NCI-H1694 (cell line): Measurements from ENCODE around the gene S100A4.

ENCODE experiments used
- DNase-seq: peaks from one replicate; lab custom pipeline; 2025; lab: John Stamatoyannopoulos, UW

S100A4 gene

GRCh38 chr1:153547560-153548551, 2.2 kb upstream of the S100A4 start:
- DNase-seq: no peak

GRCh38 chr1:153546796-153547559, 1.4 kb upstream of the S100A4 start:
- no peak for DNase-seq

- no peak for DNase-seq
These were observed 765 bp upstream of the S100A4 start for GRCh38 chr1:153546371-153546770.

- no peak for DNase-seq
These were observed 1.0 kb downstream of the S100A4 start for GRCh38 chr1:153544453-153545066.

- no peak for DNase-seq
These were observed 1.9 kb downstream of the S100A4 start for GRCh38 chr1:153543736-153544135.

GRCh38 chr1:153542956-153543711, 2.5 kb downstream of the S100A4 start:
- DNase-seq: no peak

GRCh38 chr1:153541641-153542590, 3.7 kb downstream of the S100A4 start:
- no peak for DNase-seq

GRCh38 chr1:153540394-153541361, 4.9 kb downstream of the S100A4 start, which contains the start of gene S100A5:
Gene S100A5 (minus strand): TSS chr1:153540934. CDS start chr1:153540191, 743 bp downstream.
- no peak for DNase-seq

- no peak for DNase-seq
These were observed 6.1 kb downstream of the S100A4 start for GRCh38 chr1:153539395-153540093.

- DNase-seq: no peak
These were observed 7.2 kb downstream of the S100A4 start for GRCh38 chr1:153538315-153538821.

- no peak for DNase-seq
These were observed 8.3 kb downstream of the S100A4 start for GRCh38 chr1:153537376-153537730.

- DNase-seq: no peak
These were observed 8.8 kb downstream of the S100A4 start for GRCh38 chr1:153536671-153537375.

GRCh38 chr1:153536012-153536670, 9.5 kb downstream of the S100A4 start:
- no peak for DNase-seq

- no peak for DNase-seq
These were observed 10.2 kb downstream of the S100A4 start, which contains the start of gene S100A6 for GRCh38 chr1:153535242-153536011. Gene S100A6 (minus strand): TSS chr1:153535991. CDS start chr1:153535339, 652 bp downstream.

GRCh38 chr1:153534925-153535241, 10.7 kb downstream of the S100A4 start:
- DNase-seq: no peak

GRCh38 chr1:153534226-153534924, 11.2 kb downstream of the S100A4 start:
- no peak for DNase-seq
